CD4-positive, alpha-beta T cell (primary cell): ENCODE data around the gene POLR3E. TPM values are rescaled to one million over a fixed set of nuclear protein-coding genes. Genes with fewer than 3 reads are reported as not detected.
A peak's percentile ranks its signal among the peaks of the same experiment; 100 is the strongest.

ENCODE experiments used
- ATAC-seq: fragments of 200-7000 bp; cut with Tn5 transposase; one replicate; pipeline ENCODE4 v1.10.0; 2022; ENCODE audit warnings: mild to moderate bottlenecking; ENCODE audit not compliant: poor library complexity
- CTCF ChIA-PET: fragments of 350-600 bp; sonication (Branson Sonifier 250); formaldehyde crosslinking; loops from one replicate; lab custom pipeline; 2021; ENCODE audit warnings: antibody characterized with exemption, inconsistent platforms; lab: Charles Lee
- POLR2A ChIA-PET: fragments of 350-600 bp; sonication (Branson Sonifier 250); formaldehyde crosslinking; loops from one replicate; lab custom pipeline; 2021; ENCODE audit warnings: antibody characterized with exemption, inconsistent platforms; lab: Charles Lee
- DNase-seq, 14 experiments: peaks; one replicate each; pipeline ENCODE4 v3.0.0-alpha.2; 2013 to 2020; ENCODE audit warnings: mixed read lengths in 2 of 14
- H3K27ac ChIP-seq, 2 donors: one replicate each; pipeline versions ENCODE4 v1.5.1 to v1.7.0; 2013; ENCODE audit warnings: low read length in 2 of 2, low read depth in 1 of 2, mild to moderate bottlenecking in 1 of 2
- H3K27me3 ChIP-seq, 2 experiments: 1 replicate in 1 of 2; 2 replicates in 1 of 2; pipeline versions ENCODE4 v1.6.1 to v1.7.0; 2013; ENCODE audit warnings: low read length in 2 of 2, control low read depth in 1 of 2, mild to moderate bottlenecking in 1 of 2, moderate library complexity in 1 of 2; ENCODE audit not compliant: insufficient read depth in 2 of 2, control insufficient read depth in 1 of 2
- H3K36me3 ChIP-seq: one replicate; pipeline ENCODE4 v1.6.1; 2013; ENCODE audit warnings: low read length, control low read depth; ENCODE audit not compliant: insufficient read depth
- H3K4me1 ChIP-seq: one replicate; pipeline ENCODE4 v1.6.1; 2013; ENCODE audit warnings: low read length, control low read depth; ENCODE audit not compliant: insufficient read depth
- H3K4me3 ChIP-seq: one replicate; pipeline ENCODE4 v1.5.1; 2013; ENCODE audit warnings: mild to moderate bottlenecking, low read length, moderate library complexity
- H3K9me3 ChIP-seq, 2 experiments: 1 replicate in 1 of 2; 2 replicates in 1 of 2; pipeline versions ENCODE4 v1.6.1 to v1.7.0; 2013; ENCODE audit warnings: low read length in 2 of 2, mild to moderate bottlenecking in 2 of 2, control low read depth in 1 of 2, moderate library complexity in 1 of 2; ENCODE audit not compliant: control insufficient read depth in 1 of 2, insufficient read depth in 1 of 2
- H3K27ac Mint-ChIP-seq: one replicate; pipeline ENCODE4 v1.8.0; 2020; ENCODE audit warnings: mixed read lengths
- H3K27me3 Mint-ChIP-seq: one replicate; pipeline ENCODE4 v1.8.0; 2021; ENCODE audit warnings: mixed read lengths
- H3K36me3 Mint-ChIP-seq: one replicate; pipeline ENCODE4 v1.8.0; 2021; ENCODE audit warnings: low read depth, mixed read lengths
- H3K4me1 Mint-ChIP-seq: one replicate; pipeline ENCODE4 v1.8.0; 2021; ENCODE audit warnings: low read depth, mixed read lengths
- H3K4me3 Mint-ChIP-seq: one replicate; pipeline ENCODE4 v1.8.0; 2020; ENCODE audit warnings: mild to moderate bottlenecking, mixed read lengths
- H3K9me3 Mint-ChIP-seq: one replicate; pipeline ENCODE4 v1.8.0; 2020; ENCODE audit warnings: mixed read lengths
- intact Hi-C, 2 experiments: fragments of 100-400 bp; cut with DNase I in 1 of 2; cut with micrococcal nuclease in 1 of 2; formaldehyde crosslinking; loops; one replicate each; pipeline versions ENCODE4 v1.15.1 to v1.9.0; 2023 to 2025; cut with DNase I, micrococcal nuclease
- polyA plus RNA-seq, 2 donors: library from polyadenylated mRNA; unstranded; fragments of 120-200 nt; gene quantifications; one replicate each; pipeline ENCODE4 v1.2.1, GENCODE V29; 2013
- total RNA-seq, 174 experiments: library from RNA in 2 of 174; stranded (reverse) in 2 of 174; gene quantifications; one replicate each; pipeline ENCODE4 v1.2.3 and lab custom pipeline; 2021 to 2026
- TF ChIP-seq, protein P1 (sequence below): fragments of 200-600 bp; IDR thresholded peaks from one replicate; pipeline ENCODE4 v1.8.0; 2022; ENCODE audit warnings: antibody characterized with exemption, mild to moderate bottlenecking

POLR3E gene, protein sequence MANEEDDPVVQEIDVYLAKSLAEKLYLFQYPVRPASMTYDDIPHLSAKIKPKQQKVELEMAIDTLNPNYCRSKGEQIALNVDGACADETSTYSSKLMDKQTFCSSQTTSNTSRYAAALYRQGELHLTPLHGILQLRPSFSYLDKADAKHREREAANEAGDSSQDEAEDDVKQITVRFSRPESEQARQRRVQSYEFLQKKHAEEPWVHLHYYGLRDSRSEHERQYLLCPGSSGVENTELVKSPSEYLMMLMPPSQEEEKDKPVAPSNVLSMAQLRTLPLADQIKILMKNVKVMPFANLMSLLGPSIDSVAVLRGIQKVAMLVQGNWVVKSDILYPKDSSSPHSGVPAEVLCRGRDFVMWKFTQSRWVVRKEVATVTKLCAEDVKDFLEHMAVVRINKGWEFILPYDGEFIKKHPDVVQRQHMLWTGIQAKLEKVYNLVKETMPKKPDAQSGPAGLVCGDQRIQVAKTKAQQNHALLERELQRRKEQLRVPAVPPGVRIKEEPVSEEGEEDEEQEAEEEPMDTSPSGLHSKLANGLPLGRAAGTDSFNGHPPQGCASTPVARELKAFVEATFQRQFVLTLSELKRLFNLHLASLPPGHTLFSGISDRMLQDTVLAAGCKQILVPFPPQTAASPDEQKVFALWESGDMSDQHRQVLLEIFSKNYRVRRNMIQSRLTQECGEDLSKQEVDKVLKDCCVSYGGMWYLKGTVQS
- 100 to 1,000 TPM; 239 to 242 TPM for total RNA-seq
- 39.3 TPM for polyA plus RNA-seq (2013, experiment 1 of 2)
- polyA plus RNA-seq (2013, experiment 2 of 2), result 37.8 TPM
- total RNA-seq (lab: John Stamatoyannopoulos, UW), result 85.1 to 406 (median 148) reads per million in 172 experiments

DNA sequence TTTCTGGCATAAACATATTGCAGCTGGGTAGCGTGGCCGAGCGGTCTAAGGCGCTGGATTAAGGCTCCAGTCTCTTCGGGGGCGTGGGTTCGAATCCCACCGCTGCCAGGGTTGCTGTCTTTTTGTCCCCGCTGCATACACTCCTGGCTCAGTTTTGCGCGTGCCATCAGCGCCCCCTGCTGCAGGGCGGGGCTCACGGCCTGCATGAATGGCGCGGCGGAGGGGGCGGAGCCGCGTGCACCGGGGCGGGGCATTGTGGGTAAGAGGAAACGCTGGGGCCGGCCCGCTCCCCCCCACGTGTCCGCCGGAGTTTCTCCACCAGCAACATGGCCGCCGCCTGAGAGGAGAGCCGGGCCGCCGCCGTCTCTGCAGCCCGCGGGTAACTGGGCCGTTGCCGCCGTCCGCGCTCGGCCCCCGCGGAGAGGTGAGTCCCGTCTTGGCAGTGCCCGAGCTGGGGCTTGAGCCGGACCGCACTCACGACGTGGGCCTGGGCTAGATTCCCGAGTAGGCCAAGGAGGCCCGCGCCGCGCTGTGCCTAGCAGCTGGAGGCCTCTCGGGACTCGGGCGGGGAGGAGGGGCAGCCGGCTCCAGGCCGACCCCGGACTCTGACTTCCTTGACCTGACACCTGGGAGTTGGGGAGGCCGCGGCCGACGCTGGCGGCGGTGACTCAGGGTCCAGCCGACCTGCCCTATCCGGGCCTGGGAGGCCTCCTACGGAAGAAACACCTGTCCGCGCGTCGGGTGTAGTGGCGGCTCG is at the start of gene POLR3E:
POLR3E (plus strand) TSS at position 296 of the 757 bp plus-strand sequence. CDS start 5,560 bp downstream, outside the sequence.
- H3K4me3 Mint-ChIP-seq, result peak within 1 kb of the TSS; percentile 96
- H3K4me3 ChIP-seq, result peak within 1 kb of the TSS; percentile 66
- ATAC-seq, result peak; percentile 77
- ChIA-PET POLR2A (interaction anchor here (0.6 to 6.5 kb wide), 11 partner anchors 11 to 290 kb away, joined by 3 to 157 read pairs (median 5); partner anchors contain the start of genes CDR2, EEF2K and MOSMO), CTCF (interaction anchor here (0.6 to 3.2 kb wide), 18 partner anchors 10 to 346 kb away, joined by 3 to 33 read pairs (median 4); partner anchors contain the start of gene EEF2K)
- H3K27me3 Mint-ChIP-seq, result peaks cover 15% of the 10 kb centered on the region
- H3K4me1 Mint-ChIP-seq, result peaks cover 54% of the 10 kb centered on the region
- peak within 1 kb of the TSS; percentile 97 to 99 for H3K27ac ChIP-seq
- H3K36me3 ChIP-seq, result peaks cover 19% of the 10 kb centered on the region
- DNase-seq, result peak; percentile 99 to 100 (median 100)
- peaks cover 45% of the 10 kb centered on the region for H3K4me1 ChIP-seq
- no peaks in the 10 kb centered on the region for H3K27me3 ChIP-seq
- peaks cover 57% of the 10 kb centered on the region for H3K36me3 Mint-ChIP-seq
- H3K27ac Mint-ChIP-seq, result peak within 1 kb of the TSS; percentile 99
- peaks cover 2% of the 10 kb centered on the region for H3K9me3 Mint-ChIP-seq
- intact Hi-C loops, result loop anchor here (1.0 to 10.0 kb wide), 10 partner anchors 56 to 1552 kb away; partner anchors contain the start of genes PDZD9 (in 2 of the 2), UQCRC2 (in 2 of the 2), EEF2K (in 1 of the 2) and THUMPD1 (in 1 of the 2)
- H3K9me3 ChIP-seq, result no peaks in the 10 kb centered on the region
- TF ChIP-seq, protein P1, sequence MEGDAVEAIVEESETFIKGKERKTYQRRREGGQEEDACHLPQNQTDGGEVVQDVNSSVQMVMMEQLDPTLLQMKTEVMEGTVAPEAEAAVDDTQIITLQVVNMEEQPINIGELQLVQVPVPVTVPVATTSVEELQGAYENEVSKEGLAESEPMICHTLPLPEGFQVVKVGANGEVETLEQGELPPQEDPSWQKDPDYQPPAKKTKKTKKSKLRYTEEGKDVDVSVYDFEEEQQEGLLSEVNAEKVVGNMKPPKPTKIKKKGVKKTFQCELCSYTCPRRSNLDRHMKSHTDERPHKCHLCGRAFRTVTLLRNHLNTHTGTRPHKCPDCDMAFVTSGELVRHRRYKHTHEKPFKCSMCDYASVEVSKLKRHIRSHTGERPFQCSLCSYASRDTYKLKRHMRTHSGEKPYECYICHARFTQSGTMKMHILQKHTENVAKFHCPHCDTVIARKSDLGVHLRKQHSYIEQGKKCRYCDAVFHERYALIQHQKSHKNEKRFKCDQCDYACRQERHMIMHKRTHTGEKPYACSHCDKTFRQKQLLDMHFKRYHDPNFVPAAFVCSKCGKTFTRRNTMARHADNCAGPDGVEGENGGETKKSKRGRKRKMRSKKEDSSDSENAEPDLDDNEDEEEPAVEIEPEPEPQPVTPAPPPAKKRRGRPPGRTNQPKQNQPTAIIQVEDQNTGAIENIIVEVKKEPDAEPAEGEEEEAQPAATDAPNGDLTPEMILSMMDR, result peak; percentile 91

DNA sequence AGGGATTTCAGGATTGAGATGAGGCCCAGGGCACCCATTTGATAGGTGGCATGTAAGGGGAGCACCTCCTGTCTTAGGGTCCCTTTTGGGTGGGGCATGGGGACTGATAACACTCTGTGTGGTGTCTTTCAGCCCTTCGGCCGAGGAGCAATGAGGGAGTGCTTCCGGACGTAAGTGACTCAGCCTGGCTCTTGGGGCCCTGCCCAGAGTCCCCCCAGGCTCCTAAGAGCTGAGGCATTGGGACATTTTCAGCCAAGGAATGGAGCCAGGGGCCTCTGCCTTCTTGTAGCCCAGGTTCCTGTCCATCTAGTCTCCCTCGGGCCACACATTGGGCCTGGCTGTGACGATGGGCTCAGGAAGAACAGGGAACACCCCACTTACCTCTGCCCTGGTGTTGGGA is 46.7 kb upstream of the POLR3E start:
- H3K36me3 ChIP-seq, result peaks cover 35% of the 10 kb centered on the region
- TF ChIP-seq, protein P1, result no peak
- DNase-seq (no peak), ATAC-seq (no peak)
- H3K27ac ChIP-seq, result no peak overlapping the region
- ChIA-PET CTCF (no interaction called here), POLR2A (interaction anchor here (1.1 kb wide), 1 partner anchor 9 kb away, joined by 3 read pairs; no protein-coding TSS in a partner anchor)
- no peaks in the 10 kb centered on the region for H3K9me3 ChIP-seq
- H3K4me1 Mint-ChIP-seq, result no peaks in the 10 kb centered on the region
- H3K36me3 Mint-ChIP-seq, result peaks cover 54% of the 10 kb centered on the region
- no peaks in the 10 kb centered on the region for H3K9me3 Mint-ChIP-seq
- no peaks in the 10 kb centered on the region for H3K27me3 Mint-ChIP-seq
- intact Hi-C loops, result no loop called here
- no peak overlapping the region for H3K27ac Mint-ChIP-seq
- no peak overlapping the region for H3K4me3 ChIP-seq
- no peak overlapping the region for H3K4me3 Mint-ChIP-seq
- H3K4me1 ChIP-seq, result no peaks in the 10 kb centered on the region
- H3K27me3 ChIP-seq, result no peaks in the 10 kb centered on the region

DNA sequence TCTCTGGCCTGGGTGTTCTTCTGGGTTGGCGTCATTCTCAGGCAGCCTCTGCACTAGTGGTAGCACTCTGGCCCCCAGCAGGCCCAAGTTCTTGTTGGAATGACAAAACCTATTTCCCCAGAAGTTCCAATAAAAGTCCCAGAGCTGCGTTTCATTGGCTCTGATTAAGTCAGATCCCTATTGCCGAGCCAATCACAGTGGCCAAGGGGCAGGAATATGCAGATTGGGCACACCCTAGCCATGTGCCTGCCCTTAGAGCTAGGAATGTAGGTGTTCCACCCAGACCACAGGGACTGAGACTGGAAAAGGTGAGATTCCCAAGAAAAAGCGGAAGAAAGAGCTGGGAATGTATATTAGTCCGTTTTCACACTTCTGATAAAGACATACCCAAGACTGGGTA is 44.9 kb upstream of the POLR3E start:
- Mint-ChIP-seq H3K4me3 (no peak overlapping the region), H3K4me1 (no peaks in the 10 kb centered on the region), H3K27ac (no peak overlapping the region), H3K36me3 (peaks cover 60% of the 10 kb centered on the region), H3K9me3 (no peaks in the 10 kb centered on the region), H3K27me3 (no peaks in the 10 kb centered on the region)
- CTCF ChIA-PET, result no interaction called here
- Histone ChIP-seq H3K4me3 (no peak overlapping the region), H3K4me1 (no peaks in the 10 kb centered on the region), H3K36me3 (peaks cover 40% of the 10 kb centered on the region), H3K27ac (no peak overlapping the region), H3K27me3 (no peaks in the 10 kb centered on the region), H3K9me3 (no peaks in the 10 kb centered on the region)
- intact Hi-C loops, result no loop called here
- POLR2A ChIA-PET, result no interaction called here
- ATAC-seq, result no peak
- TF ChIP-seq, protein P1, result no peak
- no peak for DNase-seq
